NB4 (cell line): ENCODE measurements around the gene CTAGE4.
"Not testable (repeated sequence)": the region's sequence is repeated elsewhere in the genome, so short reads cannot be mapped to it uniquely, and the experiment has no call there.

Source experiments
- DNase-seq: peaks from one replicate; pipeline ENCODE4 v3.0.0; 2010; ENCODE audit warnings: low read depth
- H3K4me3 ChIP-seq: one replicate; pipeline ENCODE4 v1.5.1; 2011; ENCODE audit warnings: mild to moderate bottlenecking, low read depth, low read length, moderate library complexity
- CTCF ChIP-seq: IDR thresholded peaks from one replicate; pipeline ENCODE4 v1.5.1; 2012; ENCODE audit warnings: low read depth, low read length
- MAX ChIP-seq: IDR thresholded peaks from 2 replicates; pipeline ENCODE4 v1.6.1; 2011; ENCODE audit warnings: low read depth, low read length
- MYC ChIP-seq: IDR thresholded peaks from 2 replicates; pipeline ENCODE4 v1.6.1; 2011; ENCODE audit warnings: low read depth, low read length
- POLR2A ChIP-seq: IDR thresholded peaks from 2 replicates; pipeline ENCODE4 v1.6.1; 2011; ENCODE audit warnings: mild to moderate bottlenecking; ENCODE audit not compliant: insufficient read length; ENCODE audit errors: extremely low read depth

Gene CTAGE4

GRCh38 chr7:144183166-144183565 is at the start of gene CTAGE4:
TSS of gene CTAGE4 (plus strand) at chr7:144183466. CDS start at chr7:144183504, 38 bp downstream.
- not testable (repeated sequence) for DNase-seq, H3K4me3 ChIP-seq

GRCh38 chr7:144134116-144134515 is 49.1 kb upstream of the CTAGE4 start:
- no peak overlapping the region for H3K4me3 ChIP-seq
- DNase-seq: no peak
- TF ChIP-seq POLR2A (no peak), MYC (no peak), MAX (no peak), CTCF (no peak)

GRCh38 chr7:144137501-144137900 is 45.8 kb upstream of the CTAGE4 start:
- TF ChIP-seq CTCF (no peak), MAX (no peak), POLR2A (no peak), MYC (no peak)
- no peak overlapping the region for H3K4me3 ChIP-seq
- DNase-seq: no peak

- DNase-seq: no peak
- TF ChIP-seq MYC (no peak), CTCF (no peak), MAX (no peak), POLR2A (no peak)
- H3K4me3 ChIP-seq: no peak overlapping the region
Measured at GRCh38 chr7:144142187-144142586, 41.1 kb upstream of the CTAGE4 start.

GRCh38 chr7:144144426-144144825 is 38.8 kb upstream of the CTAGE4 start:
- TF ChIP-seq CTCF: no peak
- no peak for TF ChIP-seq MAX
- DNase-seq: no peak
- H3K4me3 ChIP-seq: no peak overlapping the region

GRCh38 chr7:144148224-144148827 is 34.9 kb upstream of the CTAGE4 start:
- DNase-seq: no peak
- H3K4me3 ChIP-seq: no peak overlapping the region
- TF ChIP-seq MAX: no peak
- TF ChIP-seq POLR2A: no peak
- no peak for TF ChIP-seq MYC
- TF ChIP-seq CTCF: no peak
